Measurements from ENCODE around the gene NFKBIL1.

NFKBIL1 gene

GRCh38 chr6:31558318-31558625, 10.9 kb downstream of the NFKBIL1 start:
- no peaks in the 10 kb centered on the region for H3K36me3 ChIP-seq (ENCODE audit: control insufficient read depth, insufficient read depth, low read length)
- H3K4me3 ChIP-seq (ENCODE audit: low read length): no peak overlapping the region
- H3K9me3 ChIP-seq (ENCODE audit: control insufficient read depth, low read length): no peaks in the 10 kb centered on the region
- H3K4me1 ChIP-seq (ENCODE audit: control insufficient read depth, insufficient read depth, low read length): no peaks in the 10 kb centered on the region
- no peak overlapping the region for H3K9ac ChIP-seq (ENCODE audit: low read length)
- H3K27me3 ChIP-seq (ENCODE audit: control insufficient read depth, insufficient read depth, low read length): no peaks in the 10 kb centered on the region

- H3K9ac ChIP-seq (ENCODE audit: low read length): no peak overlapping the region
- no peaks in the 10 kb centered on the region for H3K36me3 ChIP-seq (ENCODE audit: control insufficient read depth, insufficient read depth, low read length)
- H3K9me3 ChIP-seq (ENCODE audit: control insufficient read depth, low read length): no peaks in the 10 kb centered on the region
- H3K27me3 ChIP-seq (ENCODE audit: control insufficient read depth, insufficient read depth, low read length): no peaks in the 10 kb centered on the region
- H3K4me3 ChIP-seq (ENCODE audit: low read length): no peak overlapping the region
- no peaks in the 10 kb centered on the region for H3K4me1 ChIP-seq (ENCODE audit: control insufficient read depth, insufficient read depth, low read length)
Observed at GRCh38 chr6:31558631-31559500, 11.5 kb downstream of the NFKBIL1 start.

- Histone ChIP-seq H3K9ac (ENCODE audit: low read length) (no peak overlapping the region), H3K4me3 (ENCODE audit: low read length) (no peak overlapping the region)
Observed at GRCh38 chr6:31559606-31559957, 12.2 kb downstream of the NFKBIL1 start.

GRCh38 chr6:31559958-31560696, 12.7 kb downstream of the NFKBIL1 start:
- H3K36me3 ChIP-seq (ENCODE audit: control insufficient read depth, insufficient read depth, low read length): no peaks in the 10 kb centered on the region
- H3K9me3 ChIP-seq (ENCODE audit: control insufficient read depth, low read length): no peaks in the 10 kb centered on the region
- H3K4me3 ChIP-seq (ENCODE audit: low read length): no peak overlapping the region
- no peaks in the 10 kb centered on the region for H3K27me3 ChIP-seq (ENCODE audit: control insufficient read depth, insufficient read depth, low read length)
- H3K9ac ChIP-seq (ENCODE audit: low read length): no peak overlapping the region
- H3K4me1 ChIP-seq (ENCODE audit: control insufficient read depth, insufficient read depth, low read length): no peaks in the 10 kb centered on the region

More at GRCh38 chr6:31559606-31559957, 12.2 kb downstream of the NFKBIL1 start:
- H3K9me3 ChIP-seq (ENCODE audit: control insufficient read depth, low read length): no peaks in the 10 kb centered on the region
- H3K4me1 ChIP-seq (ENCODE audit: control insufficient read depth, insufficient read depth, low read length): no peaks in the 10 kb centered on the region
- no peaks in the 10 kb centered on the region for H3K36me3 ChIP-seq (ENCODE audit: control insufficient read depth, insufficient read depth, low read length)
- H3K27me3 ChIP-seq (ENCODE audit: control insufficient read depth, insufficient read depth, low read length): no peaks in the 10 kb centered on the region

GRCh38 chr6:31560697-31561058, 13.3 kb downstream of the NFKBIL1 start:
- Histone ChIP-seq H3K9ac (ENCODE audit: low read length) (no peak overlapping the region), H3K27me3 (ENCODE audit: control insufficient read depth, insufficient read depth, low read length) (no peaks in the 10 kb centered on the region)

GRCh38 chr6:31567531-31568370, 20.3 kb downstream of the NFKBIL1 start:
- Histone ChIP-seq H3K27me3 (ENCODE audit: control insufficient read depth, insufficient read depth, low read length) (peaks cover 3% of the 10 kb centered on the region), H3K36me3 (ENCODE audit: control insufficient read depth, insufficient read depth, low read length) (no peaks in the 10 kb centered on the region), H3K4me3 (ENCODE audit: low read length) (no peak overlapping the region), H3K9ac (ENCODE audit: low read length) (no peak overlapping the region), H3K9me3 (ENCODE audit: control insufficient read depth, low read length) (no peaks in the 10 kb centered on the region), H3K4me1 (ENCODE audit: control insufficient read depth, insufficient read depth, low read length) (no peaks in the 10 kb centered on the region)

More at GRCh38 chr6:31560697-31561058, 13.3 kb downstream of the NFKBIL1 start:
- Histone ChIP-seq H3K4me1 (ENCODE audit: control insufficient read depth, insufficient read depth, low read length) (no peaks in the 10 kb centered on the region), H3K4me3 (ENCODE audit: low read length) (no peak overlapping the region), H3K9me3 (ENCODE audit: control insufficient read depth, low read length) (no peaks in the 10 kb centered on the region), H3K36me3 (ENCODE audit: control insufficient read depth, insufficient read depth, low read length) (no peaks in the 10 kb centered on the region)

GRCh38 chr6:31568537-31568961, 21.1 kb downstream of the NFKBIL1 start:
- no peaks in the 10 kb centered on the region for H3K4me1 ChIP-seq (ENCODE audit: control insufficient read depth, insufficient read depth, low read length)
- no peak overlapping the region for H3K4me3 ChIP-seq (ENCODE audit: low read length)
- no peaks in the 10 kb centered on the region for H3K36me3 ChIP-seq (ENCODE audit: control insufficient read depth, insufficient read depth, low read length)
- H3K27me3 ChIP-seq (ENCODE audit: control insufficient read depth, insufficient read depth, low read length): peaks cover 3% of the 10 kb centered on the region
- no peaks in the 10 kb centered on the region for H3K9me3 ChIP-seq (ENCODE audit: control insufficient read depth, low read length)
- H3K9ac ChIP-seq (ENCODE audit: low read length): no peak overlapping the region

- Histone ChIP-seq H3K4me1 (ENCODE audit: control insufficient read depth, insufficient read depth, low read length) (no peaks in the 10 kb centered on the region), H3K9ac (ENCODE audit: low read length) (no peak overlapping the region)
Observed at GRCh38 chr6:31569861-31570536, 22.6 kb downstream of the NFKBIL1 start.

GRCh38 chr6:31572041-31572911, 24.9 kb downstream of the NFKBIL1 start, which contains the start of gene LTA:
LTA (plus strand) TSS chr6:31572289; CDS start chr6:31572743, 454 bp downstream.
- Histone ChIP-seq H3K4me3 (ENCODE audit: low read length) (no peak within 1 kb of the TSS), H3K4me1 (ENCODE audit: control insufficient read depth, insufficient read depth, low read length) (no peaks in the 10 kb centered on the region), H3K9ac (ENCODE audit: low read length) (no peak within 1 kb of the TSS), H3K36me3 (ENCODE audit: control insufficient read depth, insufficient read depth, low read length) (no peaks in the 10 kb centered on the region), H3K9me3 (ENCODE audit: control insufficient read depth, low read length) (no peaks in the 10 kb centered on the region), H3K27me3 (ENCODE audit: control insufficient read depth, insufficient read depth, low read length) (peaks cover 10% of the 10 kb centered on the region)

More at GRCh38 chr6:31569861-31570536, 22.6 kb downstream of the NFKBIL1 start:
- peaks cover 5% of the 10 kb centered on the region for H3K27me3 ChIP-seq (ENCODE audit: control insufficient read depth, insufficient read depth, low read length)
- H3K4me3 ChIP-seq (ENCODE audit: low read length): no peak overlapping the region
- H3K9me3 ChIP-seq (ENCODE audit: control insufficient read depth, low read length): no peaks in the 10 kb centered on the region
- no peaks in the 10 kb centered on the region for H3K36me3 ChIP-seq (ENCODE audit: control insufficient read depth, insufficient read depth, low read length)

- H3K4me3 ChIP-seq (ENCODE audit: low read length): no peak overlapping the region
- no peaks in the 10 kb centered on the region for H3K4me1 ChIP-seq (ENCODE audit: control insufficient read depth, insufficient read depth, low read length)
- H3K27me3 ChIP-seq (ENCODE audit: control insufficient read depth, insufficient read depth, low read length): peaks cover 10% of the 10 kb centered on the region
- H3K9ac ChIP-seq (ENCODE audit: low read length): no peak overlapping the region
- no peaks in the 10 kb centered on the region for H3K9me3 ChIP-seq (ENCODE audit: control insufficient read depth, low read length)
- H3K36me3 ChIP-seq (ENCODE audit: control insufficient read depth, insufficient read depth, low read length): no peaks in the 10 kb centered on the region
Observed at GRCh38 chr6:31573239-31574105, 26.1 kb downstream of the NFKBIL1 start.
